CD4-positive, alpha-beta T cell treated with Interleukin-1 beta for 1 hour (primary cell): Measurements from ENCODE around the gene ITPR1.

Experiments
- DNase-seq, 2 donors: peaks; one replicate each; pipeline ENCODE4 v3.0.0-alpha.2; 2020 to 2022

Gene ITPR1

DNA sequence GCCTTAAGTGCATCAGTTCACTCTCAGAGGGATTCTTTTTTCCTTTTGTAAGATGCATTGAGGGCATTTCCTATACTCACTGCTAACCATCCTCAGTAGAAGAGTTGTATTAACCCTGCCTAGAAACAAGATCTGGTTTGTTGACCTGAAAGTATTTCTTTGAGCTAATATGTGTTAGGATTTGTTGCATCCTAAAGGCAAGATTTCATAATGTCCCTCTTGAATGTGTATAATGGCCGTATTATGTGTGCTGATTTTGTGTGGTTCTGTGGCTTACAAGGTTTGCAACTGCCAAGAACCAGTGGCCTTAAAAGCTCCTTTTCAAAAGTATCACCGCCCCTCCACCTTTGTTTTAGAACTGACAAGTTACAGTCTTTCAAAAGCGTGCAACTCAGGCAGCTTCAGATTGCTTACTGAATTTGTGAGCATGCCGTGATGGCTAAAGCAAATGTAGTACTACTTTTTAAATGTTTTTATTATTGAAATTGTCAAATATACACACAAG, 304.1 kb downstream of the ITPR1 start:
- DNase-seq: no peak

DNA sequence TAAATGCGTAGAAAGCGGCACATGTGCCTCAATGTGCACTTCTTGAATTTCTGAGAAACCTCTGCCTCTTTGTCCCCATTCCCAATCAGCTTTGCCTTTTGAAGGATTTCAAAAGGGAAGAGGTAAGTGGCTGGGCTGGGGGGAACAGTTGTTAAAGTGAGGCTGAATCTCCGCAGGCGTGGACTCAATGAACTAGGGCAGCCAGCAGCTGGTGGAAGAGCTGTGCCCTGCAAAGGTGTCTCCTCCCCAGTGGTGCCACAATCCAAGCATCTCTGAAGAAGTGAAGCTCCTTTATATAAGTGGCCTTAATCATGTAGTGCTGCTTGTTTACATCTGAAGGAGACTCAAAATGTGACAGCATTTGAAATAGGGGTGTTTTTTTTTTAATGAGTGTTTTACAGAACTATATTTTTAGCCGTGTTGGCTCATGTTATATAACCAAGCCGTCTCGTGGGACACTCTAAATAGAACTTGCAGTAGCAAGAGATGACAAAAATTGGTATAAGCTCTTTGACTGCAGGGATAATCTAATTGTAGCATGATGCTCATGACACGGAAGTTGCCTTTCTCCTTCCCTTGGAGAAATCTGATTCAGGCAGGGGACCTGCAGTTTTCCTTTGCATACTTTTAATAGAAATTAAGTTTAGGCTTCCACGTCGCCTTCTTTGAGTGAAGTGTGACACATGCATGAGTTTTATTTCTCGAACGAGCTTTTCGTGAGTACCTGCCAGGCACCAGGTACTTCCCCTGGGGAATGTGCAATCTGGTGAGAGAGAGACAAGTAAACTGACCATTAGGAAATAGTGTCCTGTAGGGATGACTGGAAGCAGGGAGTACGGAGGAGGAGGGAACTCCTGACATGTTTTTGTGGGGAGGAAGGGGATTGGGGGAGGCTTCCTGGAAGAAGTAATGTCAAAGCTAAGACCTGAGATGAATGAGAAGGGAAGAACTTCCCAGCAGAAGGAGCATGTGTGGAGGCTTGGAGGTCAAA, 306.4 kb downstream of the ITPR1 start:
- DNase-seq: no peak

DNA sequence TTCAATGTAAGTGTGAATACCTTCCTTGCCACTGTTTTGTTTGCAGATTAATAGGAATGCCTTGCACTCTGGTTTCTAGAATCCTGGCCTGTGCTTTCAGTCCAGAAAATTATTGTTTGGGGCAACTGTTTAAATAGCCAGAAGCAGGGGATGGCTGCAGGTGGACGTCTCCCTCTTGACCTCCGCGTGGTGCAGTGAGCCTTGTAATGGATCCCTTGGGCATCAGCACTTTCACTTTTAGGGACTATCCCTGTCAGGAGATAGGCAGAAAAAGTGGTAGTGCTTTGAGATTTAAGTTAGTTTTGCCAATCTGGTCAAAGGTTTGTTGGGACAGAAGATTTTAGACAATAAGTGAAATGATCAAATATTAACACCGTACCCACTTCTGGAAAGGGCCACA, 307.4 kb downstream of the ITPR1 start:
- DNase-seq: no peak

DNA sequence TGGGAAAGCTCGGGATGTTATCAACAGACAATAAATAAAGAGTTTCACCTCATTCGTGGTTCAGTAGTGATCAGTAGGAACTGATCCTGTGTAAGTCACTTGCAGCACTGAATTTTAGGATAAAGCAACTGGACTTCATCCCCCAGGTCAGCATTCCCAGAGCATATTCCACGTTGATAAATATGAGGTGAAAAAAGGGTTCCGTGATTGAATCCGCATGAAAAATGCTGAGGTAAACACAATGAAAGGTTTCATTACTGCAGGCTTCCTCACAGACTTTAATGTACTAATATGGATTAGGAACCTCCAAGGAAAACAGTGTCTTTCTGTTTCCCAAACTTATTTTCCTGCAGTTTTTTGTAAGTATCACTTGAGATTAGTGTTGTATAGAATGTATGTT, 308.7 kb downstream of the ITPR1 start:
- DNase-seq: no peak

DNA sequence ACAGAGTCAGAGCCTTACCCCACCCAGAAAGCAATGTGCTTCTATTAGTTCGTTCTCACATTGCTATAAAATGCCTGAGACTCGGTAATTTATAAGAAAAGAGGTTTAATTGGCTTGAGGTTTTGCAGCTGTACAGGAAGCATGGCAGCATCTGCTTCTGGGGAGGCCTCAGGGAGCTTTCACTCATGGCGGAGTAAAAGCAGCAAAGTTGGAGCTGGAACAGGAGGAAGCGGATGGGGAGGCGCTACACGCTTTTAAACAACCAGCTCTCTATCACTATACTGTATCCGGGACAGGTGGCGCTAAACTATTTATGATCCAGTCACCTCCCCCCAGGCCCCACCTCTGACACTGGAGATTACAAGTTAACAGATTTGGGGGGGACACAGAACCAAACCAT, 309.8 kb downstream of the ITPR1 start:
- DNase-seq: no peak

DNA sequence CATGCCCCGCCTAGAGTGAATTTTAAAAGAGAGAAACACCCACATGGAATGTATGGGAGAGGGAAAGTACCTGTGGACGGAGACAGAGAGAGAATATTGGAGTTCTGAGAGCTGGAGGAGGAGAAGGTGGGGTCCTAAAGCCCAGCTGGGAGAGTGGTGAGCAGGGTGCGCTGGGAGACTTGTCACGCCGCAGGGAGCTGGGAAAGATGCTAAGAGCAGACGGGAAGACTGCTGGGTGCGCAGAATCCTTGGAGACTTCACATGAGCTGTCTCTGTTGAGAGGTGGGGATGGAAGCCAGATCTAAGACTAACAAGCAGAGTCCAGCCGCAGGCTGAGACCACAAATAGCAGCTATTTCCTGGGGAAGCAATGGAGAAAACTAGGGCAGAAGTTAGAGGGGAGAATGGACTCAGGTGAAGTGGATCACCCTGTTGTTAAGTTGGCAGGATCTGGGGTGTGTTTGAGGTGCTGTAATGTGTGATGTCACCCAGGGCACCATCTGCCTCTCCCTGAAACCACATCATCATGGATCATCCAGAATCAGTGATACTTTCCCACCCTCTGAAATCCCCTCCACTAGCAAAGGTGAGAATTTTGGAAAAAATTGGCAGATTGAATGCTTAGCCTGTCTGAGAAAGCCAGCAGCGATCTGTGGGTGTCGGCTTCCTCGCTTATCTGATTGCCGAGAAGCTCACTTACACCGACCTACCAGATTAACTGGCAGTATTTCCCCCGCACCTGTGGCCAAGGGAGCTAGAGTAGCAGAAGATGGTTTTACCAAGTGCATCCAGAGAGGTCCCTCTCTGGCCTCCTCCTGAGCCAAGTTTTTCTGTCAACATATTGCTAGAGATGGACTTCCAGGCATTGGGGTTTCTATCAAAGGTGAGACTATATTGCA, 311.3 kb downstream of the ITPR1 start:
- DNase-seq: peak in 1 of 2 donors; percentile 17

DNA sequence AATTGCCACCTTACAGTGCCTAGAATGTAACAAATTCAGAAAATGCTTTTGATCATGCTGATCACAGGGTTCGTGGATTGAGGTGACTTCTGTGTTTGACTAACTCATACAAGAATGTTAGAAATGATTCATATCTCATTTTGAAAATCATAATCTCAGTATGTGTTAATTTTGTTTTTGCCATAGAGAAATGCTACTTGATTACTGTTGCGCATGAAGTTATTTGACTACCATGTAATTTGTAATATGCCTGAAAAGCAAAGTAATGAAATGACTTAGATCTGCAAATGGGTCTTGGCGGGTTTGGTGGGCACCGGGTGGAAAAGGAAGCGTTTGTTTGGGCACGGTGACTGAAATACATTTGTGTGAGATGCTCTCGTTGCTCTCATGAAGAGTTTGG, 312.5 kb downstream of the ITPR1 start:
- DNase-seq: no peak

DNA sequence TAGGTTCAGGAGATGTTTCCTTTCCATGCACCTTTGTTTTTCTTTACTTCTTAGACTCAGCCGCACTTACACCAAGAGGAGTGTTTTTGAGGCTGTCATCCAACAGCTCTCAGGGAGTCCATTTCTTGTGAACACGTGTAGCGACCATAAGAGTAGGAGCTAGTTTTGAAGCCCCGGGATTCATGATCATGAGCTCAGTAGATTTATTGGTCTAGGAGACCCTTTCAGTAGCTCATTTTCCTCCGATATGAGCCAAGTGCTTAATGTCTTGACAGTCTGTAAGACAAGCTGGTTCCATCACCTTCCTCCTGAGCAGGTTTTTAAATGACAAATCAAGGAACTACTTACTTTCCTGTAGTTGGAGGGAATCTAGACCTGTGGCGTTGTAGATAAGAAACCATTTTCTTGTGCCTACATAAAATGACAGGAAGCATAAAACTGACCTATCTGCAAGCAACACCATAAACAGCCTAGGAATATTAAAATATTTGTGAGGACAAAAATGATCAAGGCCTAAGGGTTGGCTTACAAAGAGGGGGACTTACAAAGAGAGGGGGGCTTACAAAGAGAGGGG, 313.5 kb downstream of the ITPR1 start:
- no peak for DNase-seq

DNA sequence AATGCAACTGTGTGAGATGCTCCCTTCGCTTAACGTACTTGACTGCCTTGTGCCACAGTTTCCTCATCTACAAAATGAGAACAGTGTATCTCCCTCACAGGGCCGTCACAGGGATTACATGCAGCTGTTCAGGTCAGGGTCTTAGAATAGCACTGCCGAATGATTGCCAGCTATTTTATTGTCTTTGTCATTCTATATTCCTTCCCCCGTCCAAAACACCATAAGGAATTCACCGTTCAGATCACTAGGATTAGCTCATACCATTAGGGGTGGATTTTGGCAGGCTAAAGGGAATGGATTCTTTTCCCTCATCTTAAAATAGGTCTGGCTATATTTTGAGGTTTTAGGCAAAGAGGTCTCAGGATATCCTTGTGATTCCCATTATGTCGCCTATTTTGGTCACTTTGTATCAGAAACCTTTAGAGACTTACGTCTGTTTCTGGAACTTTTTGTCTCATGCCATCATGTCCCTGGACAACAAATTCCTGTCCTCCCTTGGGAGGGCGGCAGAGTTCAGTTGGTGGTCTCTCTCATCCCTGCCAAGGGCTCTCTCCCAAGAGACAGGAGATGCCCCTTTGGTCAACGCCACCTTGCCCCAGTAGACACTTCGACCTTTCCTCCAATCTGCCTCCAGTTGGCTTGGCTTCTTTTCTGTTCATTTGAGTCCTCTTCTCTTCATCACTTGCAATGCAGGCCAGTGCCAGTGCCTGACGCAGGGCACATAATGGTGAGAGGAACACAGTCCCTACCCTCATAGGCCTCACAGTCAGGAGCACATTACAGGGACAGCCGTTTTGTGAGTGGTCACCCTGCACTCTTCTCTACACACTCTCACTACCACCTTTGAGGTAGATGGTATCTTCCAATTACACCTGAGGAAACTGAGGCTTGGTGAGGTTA, 314.5 kb downstream of the ITPR1 start:
- DNase-seq: no peak

DNA sequence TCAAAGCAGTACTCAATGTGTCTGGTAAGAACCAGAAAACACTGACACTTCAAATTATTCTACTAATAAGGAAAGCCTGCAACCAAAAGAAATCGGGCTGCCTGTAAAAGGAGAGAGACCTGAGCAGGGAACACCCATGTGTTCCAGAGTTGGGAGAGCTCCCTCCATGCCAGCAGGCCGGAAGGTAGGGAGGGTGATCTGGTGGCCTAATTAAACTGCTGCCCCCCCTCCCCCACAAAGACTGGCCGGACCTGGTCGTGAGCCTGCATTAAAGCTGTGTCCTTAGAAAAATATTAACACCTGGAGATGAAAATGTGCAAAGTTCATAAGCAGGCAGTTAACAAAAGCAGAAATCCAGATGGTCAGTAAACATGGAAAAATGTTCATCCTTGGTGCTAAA, 315.5 kb downstream of the ITPR1 start:
- no peak for DNase-seq

DNA sequence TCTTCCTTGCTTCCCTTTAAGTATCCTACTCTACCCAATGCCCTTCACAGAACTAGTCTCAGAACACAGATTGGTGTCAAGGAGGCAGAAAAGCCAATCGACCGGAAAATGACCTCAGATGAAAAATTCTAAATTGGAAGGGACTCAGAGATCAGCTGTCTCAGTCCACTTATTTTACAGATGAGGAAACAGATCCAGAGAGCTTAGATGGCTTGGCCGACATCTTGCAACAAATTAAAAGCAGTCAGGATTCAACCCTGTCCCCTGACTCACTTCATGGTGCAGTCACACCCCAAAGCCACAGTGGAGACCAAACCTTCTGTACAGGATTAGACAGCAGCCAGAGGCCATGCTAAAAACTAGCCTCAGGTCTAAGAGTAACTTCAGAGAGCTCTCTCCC, 316.8 kb downstream of the ITPR1 start:
- no peak for DNase-seq

DNA sequence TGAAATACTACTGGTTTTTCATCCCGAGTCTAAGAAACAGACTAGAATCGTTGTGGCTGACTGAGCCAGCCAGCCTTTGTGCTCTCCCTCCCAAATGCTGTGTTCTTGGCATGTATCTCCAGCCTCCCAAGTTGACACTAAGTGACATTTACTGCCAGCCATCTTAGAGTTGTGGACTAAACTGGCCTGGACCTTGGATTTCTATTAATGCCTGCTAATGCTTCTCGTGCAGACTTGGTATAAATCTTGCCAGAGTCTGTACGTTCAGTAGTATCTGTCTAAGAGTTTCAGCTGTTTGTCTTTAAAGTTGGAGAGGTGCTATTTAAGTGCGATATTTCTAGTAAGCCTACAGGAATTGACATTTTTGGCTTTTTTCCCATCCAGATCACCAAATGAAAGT, 319.4 kb downstream of the ITPR1 start:
- DNase-seq: no peak

DNA sequence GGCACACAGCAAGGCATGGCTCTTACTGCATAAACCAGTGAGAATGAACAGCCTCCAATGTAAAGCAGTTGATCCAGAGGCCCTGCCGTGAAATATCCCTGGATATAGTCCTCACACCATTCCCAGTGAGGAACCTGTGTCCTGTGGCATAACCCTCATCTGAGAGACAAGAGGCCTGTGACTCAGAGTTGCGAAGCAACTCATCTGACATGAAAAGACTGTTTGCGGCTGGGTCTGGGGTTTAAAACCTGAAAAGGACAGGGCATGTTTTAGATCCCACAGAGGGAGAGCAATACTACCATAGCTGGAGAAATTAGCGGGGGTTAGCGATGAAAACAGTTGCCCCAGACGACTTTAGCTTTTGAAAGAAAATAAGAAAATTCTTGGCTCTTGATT, 320.8 kb downstream of the ITPR1 start:
- no peak for DNase-seq

DNA sequence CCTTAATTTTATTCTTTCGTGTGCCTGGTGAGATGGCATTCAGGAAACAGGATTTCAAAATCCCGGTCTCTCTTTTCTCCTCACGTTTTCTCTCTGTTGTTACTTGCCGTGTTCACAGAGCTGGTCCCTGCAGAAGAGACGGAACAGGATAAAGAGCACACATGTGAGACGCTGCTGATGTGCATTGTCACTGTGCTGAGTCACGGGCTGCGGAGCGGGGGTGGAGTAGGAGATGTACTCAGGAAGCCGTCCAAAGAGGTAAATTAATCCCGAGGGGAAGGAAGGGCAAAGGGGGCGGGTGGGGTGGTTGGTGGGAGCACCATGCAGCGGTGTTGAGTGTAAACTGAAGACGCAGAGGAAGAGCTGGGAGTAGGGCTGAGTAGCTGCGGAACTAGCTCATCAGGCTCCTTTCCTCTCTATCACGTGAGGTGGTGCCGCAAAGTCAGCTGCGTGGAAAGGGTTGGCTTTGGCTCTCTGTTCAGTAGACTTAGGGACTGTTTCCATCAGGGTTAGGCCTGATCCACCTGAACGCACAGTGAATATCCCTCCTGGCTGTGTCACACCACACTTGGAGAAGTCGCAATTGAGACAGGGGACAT, 321.3 kb downstream of the ITPR1 start:
- peak in 1 of 2 donors; percentile 27 for DNase-seq

DNA sequence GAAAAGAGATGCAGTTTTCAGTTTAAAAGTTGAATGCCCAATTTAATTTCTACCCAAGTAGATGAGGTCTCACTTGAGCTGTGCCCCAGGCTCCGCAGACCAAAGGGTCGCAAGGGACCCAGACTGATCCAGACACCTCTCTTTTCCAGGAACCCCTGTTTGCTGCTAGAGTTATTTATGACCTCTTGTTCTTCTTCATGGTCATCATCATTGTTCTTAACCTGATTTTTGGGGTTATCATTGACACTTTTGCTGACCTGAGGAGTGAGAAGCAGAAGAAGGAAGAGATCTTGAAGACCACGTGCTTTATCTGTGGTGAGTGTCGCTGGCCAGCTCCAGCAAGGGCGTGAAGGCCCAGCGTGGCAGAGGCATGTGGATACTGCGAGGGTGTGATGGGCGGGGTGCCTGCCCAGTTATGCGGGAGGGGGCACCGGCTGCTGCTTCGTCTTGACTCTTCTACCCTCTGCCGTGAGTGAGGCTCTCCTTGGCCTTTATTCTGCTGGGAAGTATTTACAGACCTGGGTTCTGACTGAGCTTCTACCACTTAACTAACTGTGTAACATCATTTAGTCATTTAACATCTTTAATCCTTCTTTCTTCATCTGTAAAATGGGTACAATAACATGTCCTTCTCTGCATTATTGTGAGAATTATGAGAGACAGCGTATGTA, 321.9 kb downstream of the ITPR1 start:
- DNase-seq: no peak

DNA sequence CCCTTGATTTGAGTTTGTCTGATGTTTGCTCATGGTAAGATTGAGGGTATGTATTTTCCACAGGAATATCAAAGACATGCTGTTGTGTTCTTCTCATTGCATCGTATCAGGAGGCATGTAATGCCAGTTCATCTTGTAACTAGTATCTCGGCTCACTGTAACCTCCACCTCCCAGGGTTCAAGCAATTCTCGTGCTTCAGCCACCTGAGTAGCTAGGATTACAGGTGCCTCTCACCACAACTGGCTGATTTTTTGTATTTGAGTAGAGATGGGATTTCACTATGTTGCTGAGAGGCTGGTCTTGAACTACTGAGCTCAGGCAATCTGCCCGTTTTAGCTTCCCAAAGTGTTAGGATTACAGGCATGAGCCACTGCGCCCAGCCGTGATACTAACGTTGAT, 323.2 kb downstream of the ITPR1 start:
- DNase-seq: no peak

DNA sequence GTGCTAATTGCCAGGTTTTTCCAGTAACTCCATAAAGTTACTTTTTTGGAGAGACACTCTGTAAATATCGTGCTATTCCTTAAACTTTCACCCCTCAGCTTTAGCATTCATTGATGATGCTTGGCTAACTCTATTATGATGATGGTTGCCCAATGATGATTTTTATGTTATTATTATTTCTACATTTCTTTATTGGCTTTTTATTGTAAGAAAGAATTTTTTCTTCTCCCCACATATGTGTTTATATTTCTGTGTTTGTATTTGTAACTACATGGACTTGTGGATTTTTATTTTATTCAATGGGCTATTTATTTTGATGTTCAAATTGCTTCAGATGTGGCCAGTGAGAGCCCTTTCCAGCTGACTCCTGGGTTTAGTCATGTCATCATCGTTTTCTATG, 323.6 kb downstream of the ITPR1 start:
- no peak for DNase-seq

DNA sequence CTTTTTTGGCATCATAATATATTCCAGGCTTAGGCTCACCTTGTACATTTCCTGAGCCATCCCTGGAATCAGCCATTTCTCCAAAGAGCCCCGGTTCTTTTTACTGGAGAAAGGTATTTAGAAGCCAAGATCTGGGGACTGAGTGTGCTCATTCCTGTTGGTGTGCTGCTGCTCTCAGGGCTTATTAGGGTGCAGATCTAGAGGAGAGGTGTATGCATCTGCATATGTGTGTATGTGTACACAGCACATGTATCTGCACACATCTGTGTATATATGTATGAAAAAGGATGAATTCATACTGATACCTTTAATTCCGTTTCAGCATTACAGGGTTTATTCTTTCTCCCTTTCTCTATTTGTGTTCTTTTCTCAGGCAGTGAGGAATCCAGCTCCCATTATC, 324.0 kb downstream of the ITPR1 start:
- no peak for DNase-seq

DNA sequence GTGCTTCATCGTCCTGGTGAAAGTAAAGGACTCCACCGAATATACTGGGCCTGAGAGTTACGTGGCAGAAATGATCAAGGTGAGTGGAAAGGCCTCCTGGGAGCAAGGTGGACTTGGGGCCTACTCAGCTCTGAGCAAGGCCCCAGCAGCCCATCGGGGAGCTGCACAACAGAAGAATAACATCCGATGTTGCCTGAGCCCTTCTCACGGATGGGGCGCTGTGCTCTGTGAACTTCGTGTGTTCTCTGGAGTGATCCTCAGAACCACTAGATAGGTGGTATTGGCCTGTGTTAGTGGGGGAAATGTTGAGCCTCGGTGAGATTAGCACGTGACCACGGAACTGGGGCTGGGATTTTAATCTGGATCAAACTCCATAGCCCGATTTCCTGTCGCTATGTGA, 325.0 kb downstream of the ITPR1 start:
- DNase-seq: no peak

DNA sequence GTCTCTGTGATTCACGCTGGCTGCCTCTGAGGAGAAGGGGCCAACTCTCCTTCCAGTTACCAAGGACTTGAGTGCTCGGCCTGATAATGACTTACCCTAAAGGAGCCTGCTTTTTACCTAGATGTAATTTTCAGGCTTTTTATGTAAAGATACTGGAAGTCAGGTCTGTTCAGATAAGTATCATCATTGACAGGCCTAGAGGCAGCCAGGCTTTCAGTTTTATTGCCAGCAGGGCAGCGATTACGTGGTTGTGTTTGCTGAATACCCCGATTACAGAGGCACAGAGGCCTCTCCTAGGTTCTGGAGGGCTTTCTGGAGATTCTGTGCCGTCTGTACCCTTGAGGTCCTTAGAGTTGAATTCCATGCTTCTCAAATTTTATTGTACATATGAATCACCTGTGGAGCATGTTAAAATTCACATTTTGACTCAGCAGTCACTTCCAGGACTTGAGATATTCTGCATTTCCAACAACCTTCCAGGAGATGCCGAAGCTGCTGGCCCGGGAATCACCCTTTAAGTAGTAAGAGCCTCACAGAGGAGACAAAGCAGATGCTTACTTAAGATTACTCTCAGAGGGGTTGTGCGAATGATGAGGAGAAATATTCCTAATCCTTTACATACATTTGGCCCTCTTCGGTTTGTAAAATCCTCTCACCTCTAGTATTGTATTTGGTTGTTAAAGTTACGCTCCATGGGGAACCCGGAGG, 326.0 kb downstream of the ITPR1 start:
- no peak for DNase-seq

DNA sequence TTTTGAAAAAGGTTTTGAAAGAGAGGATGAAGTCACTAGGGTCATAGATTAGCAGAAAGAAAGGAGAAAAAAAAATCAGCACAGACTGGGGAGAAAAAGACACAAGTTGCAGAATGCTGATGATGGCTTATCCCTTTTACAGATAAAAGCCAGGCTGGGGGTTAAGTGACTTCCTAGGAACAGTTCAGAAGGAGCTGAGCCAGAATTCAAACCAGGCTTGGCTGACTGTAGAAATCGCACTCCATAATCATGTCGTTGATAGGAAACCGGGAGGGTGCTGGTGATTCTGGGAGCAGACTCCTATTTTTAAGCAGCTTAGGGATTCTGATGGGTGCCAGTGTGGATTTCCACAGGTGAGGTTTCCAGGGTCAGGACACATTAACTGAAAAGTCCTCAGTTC, 326.6 kb downstream of the ITPR1 start:
- DNase-seq: no peak
